ENCODE data around the gene FILIP1L.
A peak's percentile ranks its signal among the peaks of the same experiment; 100 is the strongest.

The FILIP1L gene

GRCh38 chr3:100005665-100006393 lies 108.5 kb downstream of the FILIP1L start:
- DNase-seq: no peak

DNA sequence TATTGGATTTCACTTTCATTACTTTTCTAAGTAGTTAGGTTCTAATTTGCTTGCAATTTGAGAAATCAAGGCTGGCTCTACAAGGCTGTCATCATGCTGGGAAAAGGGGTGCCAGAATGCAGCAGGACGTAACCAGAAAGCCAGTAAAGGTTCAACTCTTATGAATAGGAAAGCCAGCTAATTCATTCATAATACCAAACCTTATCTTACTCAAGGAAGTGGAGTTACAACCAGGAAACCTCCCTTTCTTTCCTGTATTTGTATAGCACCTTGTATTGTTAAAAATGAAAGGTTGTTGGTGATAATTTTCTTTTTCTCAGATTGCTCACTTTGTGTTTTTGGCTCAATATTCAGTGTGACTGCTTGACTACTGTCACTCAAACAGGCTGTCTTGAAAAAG lies 109.4 kb downstream of the FILIP1L start:
- DNase-seq: no peak

DNA sequence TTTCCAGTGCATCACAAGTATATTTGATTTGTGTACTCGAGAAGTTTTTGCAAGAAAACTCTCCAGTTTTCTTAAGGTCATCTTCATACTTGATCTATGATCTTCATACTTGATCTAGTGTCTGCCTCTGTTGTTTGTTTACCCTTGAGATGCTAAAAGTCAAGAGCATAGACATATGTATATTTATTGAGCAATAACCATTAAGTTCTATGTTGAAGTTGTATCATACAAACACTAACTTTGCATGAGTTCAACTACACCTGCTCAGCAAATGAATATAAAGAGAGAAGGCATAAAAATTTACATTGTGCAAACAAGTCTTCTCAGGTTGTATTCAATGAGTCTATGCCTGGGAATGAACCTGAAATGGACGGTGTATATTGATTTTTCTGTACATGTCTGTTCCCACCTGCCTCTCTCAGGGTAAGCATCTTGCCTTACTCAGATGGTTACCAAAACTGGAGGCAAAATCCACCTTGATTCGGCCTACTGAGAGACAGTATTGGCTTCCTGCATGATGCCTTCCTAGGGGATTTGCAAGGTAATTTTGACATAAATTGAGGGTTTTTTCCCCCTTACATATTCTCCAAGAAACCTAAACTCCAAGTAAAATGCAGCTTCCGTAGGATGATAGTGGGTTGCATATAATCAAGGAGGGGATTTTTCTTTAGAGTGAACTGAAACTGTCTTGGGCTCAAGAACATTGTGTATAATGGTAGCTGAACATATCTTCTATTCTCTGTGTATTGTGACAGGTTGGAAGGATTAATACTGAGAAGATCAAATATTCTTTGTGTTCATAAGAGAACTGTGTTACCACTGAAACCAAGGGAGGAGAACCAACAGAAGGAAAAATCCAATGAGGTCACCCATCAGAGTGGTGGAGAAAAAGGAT lies 110.4 kb downstream of the FILIP1L start:
- no peak for DNase-seq

DNA sequence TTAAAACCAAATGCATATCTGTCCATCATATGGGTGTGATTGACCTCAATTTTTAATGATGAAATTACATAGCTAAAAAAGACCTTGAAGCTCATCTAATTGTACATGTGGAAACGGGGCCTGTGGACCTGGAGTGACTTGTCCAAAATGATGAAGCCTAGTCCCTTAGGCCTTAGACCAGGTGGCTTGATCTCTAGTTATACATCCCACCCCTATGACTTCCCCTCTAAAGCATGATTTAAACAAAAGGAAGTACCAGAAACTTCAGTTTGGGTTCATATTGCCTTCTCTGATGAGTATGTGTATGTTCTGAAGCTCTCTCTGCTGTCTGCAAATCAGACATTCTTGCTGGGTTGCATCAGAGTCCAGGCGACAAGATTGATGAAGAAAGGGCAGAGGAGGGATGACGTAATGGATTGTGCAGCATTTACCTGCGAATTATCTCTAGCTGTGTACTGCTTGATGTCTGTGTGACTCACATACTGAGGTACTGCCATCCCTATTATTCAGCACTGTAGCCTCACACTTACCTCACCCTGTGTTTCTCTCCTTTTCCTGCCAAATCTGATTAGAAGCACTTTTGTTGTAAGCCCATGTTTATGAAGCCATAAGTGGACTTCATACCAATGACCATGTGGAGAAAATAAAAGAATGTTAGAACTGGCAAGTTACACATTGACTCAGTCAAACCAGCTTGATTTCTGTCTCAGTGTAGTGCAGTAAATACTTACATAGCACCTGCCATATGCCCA lies 111.5 kb downstream of the FILIP1L start:
- DNase-seq: peak; percentile 34

- no peak for DNase-seq
Observed at GRCh38 chr3:100001526-100002270, 112.6 kb downstream of the FILIP1L start.

- DNase-seq: no peak
Observed at GRCh38 chr3:100001083-100001482, 113.2 kb downstream of the FILIP1L start.

GRCh38 chr3:99999536-99999935 lies 114.8 kb downstream of the FILIP1L start:
- no peak for DNase-seq

- no peak for DNase-seq
Observed at GRCh38 chr3:99997293-99997692, 117.0 kb downstream of the FILIP1L start.

- no peak for DNase-seq
Observed at GRCh38 chr3:99990179-99990578, 124.1 kb downstream of the FILIP1L start.

DNA sequence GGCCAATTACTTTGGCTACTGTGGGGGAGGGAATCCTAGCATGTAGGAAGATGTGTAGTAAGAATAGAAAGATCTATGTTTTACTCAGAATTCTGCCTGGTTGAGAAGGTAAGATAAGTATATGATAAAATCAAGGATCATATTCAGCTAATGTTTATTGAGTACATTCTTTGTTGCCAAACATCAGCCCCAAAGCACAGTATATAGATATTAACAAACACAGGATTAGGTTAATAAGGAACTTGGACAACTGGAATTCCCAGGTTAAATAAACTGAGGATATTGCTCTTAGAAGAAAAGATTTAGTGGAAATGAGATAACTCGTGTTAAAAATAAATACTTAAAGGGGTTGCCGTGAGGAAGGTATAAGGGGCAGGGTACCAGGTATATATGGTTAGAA lies 129.6 kb downstream of the FILIP1L start:
- no peak for DNase-seq

DNA sequence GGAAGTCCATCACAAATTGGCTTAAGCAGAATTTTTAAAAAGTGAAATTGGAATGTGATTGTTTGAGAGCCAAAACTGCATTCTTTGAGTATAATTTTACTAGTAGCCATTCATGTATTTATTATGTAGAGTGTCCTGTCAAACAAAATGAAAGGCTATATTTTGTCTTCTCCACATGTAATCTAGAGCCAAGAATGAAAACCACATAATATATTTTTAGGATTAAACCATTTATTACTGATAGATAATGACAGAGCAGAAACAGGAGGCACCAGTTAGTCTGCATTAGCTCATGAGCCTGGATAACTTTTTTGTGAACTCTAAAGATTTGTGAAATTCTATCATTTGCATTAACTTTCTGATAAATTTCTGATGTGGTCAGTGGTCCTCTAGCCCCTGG lies 130.2 kb downstream of the FILIP1L start:
- DNase-seq: no peak

GRCh38 chr3:99982650-99983049 lies 131.7 kb downstream of the FILIP1L start:
- DNase-seq: no peak

- DNase-seq: no peak
Observed at GRCh38 chr3:99981138-99981537, 133.2 kb downstream of the FILIP1L start.

GRCh38 chr3:99980606-99981005 lies 133.7 kb downstream of the FILIP1L start:
- DNase-seq: no peak

GRCh38 chr3:99978221-99978620 lies 136.1 kb downstream of the FILIP1L start:
- DNase-seq: no peak

DNA sequence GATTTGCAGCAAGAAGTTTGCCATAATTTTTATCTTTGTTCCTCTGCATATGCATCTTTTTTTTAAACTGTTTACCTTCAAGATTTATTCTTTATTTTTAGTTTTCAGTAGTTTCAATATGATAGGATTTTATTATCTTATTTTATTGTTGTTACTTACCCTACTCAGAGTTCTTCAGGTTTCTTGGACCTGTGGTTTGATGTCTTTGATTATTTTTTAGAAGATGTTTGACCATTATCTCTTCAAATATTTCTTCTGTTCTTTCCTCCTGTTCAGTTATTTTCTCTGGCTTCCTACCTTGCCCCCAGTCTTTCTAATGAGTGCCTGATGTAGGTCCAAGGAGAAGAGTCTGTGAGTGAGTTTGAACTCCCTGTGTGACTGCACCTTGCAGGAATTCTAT lies 137.7 kb downstream of the FILIP1L start:
- no peak for DNase-seq

GRCh38 chr3:99974989-99975388 lies 139.3 kb downstream of the FILIP1L start:
- no peak for DNase-seq

DNA sequence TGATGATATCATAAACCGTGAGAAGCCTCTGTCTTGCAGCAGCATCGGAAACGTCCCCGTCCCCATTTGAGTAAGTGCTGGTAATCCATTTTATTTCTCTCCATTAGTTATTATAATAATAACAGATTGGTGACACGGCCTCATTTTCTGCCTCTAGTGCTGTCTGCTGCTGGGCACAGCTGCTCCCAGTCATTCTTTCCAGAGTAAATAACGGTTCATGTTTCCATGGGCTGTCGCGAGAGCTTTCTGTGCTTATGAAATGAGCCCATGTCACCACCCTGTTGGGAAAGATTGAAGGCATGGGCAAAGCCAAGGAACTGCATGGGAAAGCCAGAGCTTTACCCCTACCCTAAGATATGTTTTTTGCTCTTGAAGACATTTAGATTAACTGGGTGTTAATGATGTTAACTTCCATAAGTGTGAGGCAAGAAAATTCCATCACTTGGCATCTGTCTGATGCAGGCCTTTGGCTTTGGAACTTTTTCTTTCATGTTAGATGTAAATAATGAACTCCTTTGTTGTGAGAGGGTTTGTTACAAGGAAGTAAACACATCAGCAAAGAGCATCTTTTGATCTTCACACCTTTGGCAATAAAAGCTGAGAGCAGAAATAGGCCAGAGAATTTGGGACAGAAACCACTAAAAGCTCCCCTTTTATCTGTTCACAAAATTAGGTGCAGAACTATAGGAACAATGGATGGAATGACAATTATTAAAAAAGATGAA lies 141.8 kb downstream of the FILIP1L start:
- DNase-seq: no peak

- DNase-seq: no peak
Observed at GRCh38 chr3:99971761-99972160, 142.5 kb downstream of the FILIP1L start.

DNA sequence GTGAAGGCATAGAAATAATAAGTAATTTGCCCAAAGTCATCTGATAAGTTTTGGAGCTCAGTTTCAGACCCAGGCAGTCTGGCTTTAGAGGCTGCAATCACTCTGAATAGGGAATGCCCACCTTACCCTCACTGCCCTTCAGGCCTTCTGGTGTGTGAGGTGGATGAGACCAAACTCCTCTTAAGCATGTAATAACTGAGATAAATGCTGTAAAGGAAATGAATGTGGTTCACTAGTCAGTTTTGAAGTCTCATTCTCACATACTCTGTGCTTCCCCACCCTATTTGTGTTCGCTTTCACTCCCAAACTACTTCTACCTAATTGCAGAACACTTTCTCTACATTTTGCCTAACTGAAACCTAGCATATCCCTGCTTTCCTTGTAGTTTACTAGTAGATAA lies 144.1 kb downstream of the FILIP1L start:
- no peak for DNase-seq

- no peak for DNase-seq
Observed at GRCh38 chr3:99969136-99969535, 145.2 kb downstream of the FILIP1L start.

DNA sequence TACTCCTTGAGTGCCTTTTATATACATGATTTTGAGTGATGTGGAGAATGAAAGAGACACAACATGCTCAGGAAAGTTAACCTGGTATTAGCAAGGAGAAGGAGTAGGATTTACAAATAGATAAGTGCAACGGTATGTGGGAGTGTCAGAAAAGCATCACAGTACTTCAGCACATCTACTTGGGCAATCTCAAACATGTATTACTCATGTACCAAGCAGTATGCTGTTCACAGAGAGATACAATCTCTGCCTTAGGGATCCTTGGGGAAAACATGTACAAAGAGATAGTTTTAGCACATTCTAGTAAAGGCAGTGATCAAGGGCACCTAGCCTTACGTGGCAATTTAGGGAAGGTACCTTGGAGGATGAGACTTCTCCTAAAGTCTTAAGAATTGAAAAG lies 146.5 kb downstream of the FILIP1L start:
- no peak for DNase-seq
